Naive thymus-derived CD4-positive, alpha-beta T cell (primary cell): Measurements from ENCODE around the gene S1PR5. TPM values are rescaled to one million over a fixed set of nuclear protein-coding genes. Genes with fewer than 3 reads are reported as not detected.

Experiments used
- ATAC-seq: fragments of 150-1000 bp; cut with Tn5 transposase; 2 replicates; pipeline ENCODE4 v1.10.0; 2021; ENCODE audit warnings: mild to moderate bottlenecking, moderate library complexity
- CTCF ChIA-PET: fragments of 350-600 bp; sonication (Branson Sonifier 250); formaldehyde crosslinking; loops from one replicate; lab custom pipeline; 2021; ENCODE audit warnings: antibody characterized with exemption; lab: Charles Lee
- POLR2A ChIA-PET: fragments of 350-600 bp; sonication (Branson Sonifier 250); formaldehyde crosslinking; loops from one replicate; lab custom pipeline; 2021; ENCODE audit warnings: antibody characterized with exemption, inconsistent platforms; lab: Charles Lee
- DNase-seq, 9 donors: peaks; one replicate each; pipeline versions ENCODE4 v3.0.0 to v3.0.0-alpha.2; 2020 to 2022; ENCODE audit warnings: mixed read lengths in 1 of 9
- H3K27ac ChIP-seq: one replicate; pipeline ENCODE4 v1.7.0; 2013; ENCODE audit warnings: mild to moderate bottlenecking, low read depth, low read length, moderate library complexity
- H3K27me3 ChIP-seq, 2 donors: one replicate each; pipeline ENCODE4 v1.7.0; 2013; ENCODE audit warnings: low read length in 2 of 2, mild to moderate bottlenecking in 2 of 2, moderate library complexity in 2 of 2; ENCODE audit not compliant: control insufficient read depth in 2 of 2, insufficient read depth in 2 of 2
- H3K36me3 ChIP-seq, 3 experiments: 1 replicate in 2 of 3; 2 replicates in 1 of 3; pipeline ENCODE4 v1.7.0; 2013; ENCODE audit warnings: low read length in 3 of 3, mild to moderate bottlenecking in 3 of 3, moderate library complexity in 1 of 3; ENCODE audit not compliant: insufficient read depth in 3 of 3, control insufficient read depth in 2 of 3
- H3K4me1 ChIP-seq, 2 donors: one replicate each; pipeline ENCODE4 v1.7.0; 2013; ENCODE audit warnings: low read length in 2 of 2, mild to moderate bottlenecking in 2 of 2, moderate library complexity in 1 of 2; ENCODE audit not compliant: control insufficient read depth in 2 of 2, insufficient read depth in 2 of 2
- H3K4me3 ChIP-seq: 2 replicates; pipeline ENCODE4 v1.7.0; 2013; ENCODE audit warnings: mild to moderate bottlenecking, low read length
- H3K9me3 ChIP-seq, 3 experiments: 1 replicate in 2 of 3; 2 replicates in 1 of 3; pipeline ENCODE4 v1.7.0; 2013; ENCODE audit warnings: low read length in 3 of 3; ENCODE audit not compliant: control insufficient read depth in 2 of 3
- H3K27ac Mint-ChIP-seq, 9 donors: one replicate each; pipeline ENCODE4 v1.8.0; 2020 to 2022; ENCODE audit warnings: mixed read lengths in 9 of 9, mild to moderate bottlenecking in 8 of 9, moderate library complexity in 5 of 9, inconsistent platforms in 2 of 9
- H3K27me3 Mint-ChIP-seq, 5 donors: one replicate each; pipeline ENCODE4 v1.8.0; 2021 to 2022; ENCODE audit warnings: mixed read lengths in 5 of 5, mild to moderate bottlenecking in 1 of 5
- H3K36me3 Mint-ChIP-seq, 5 donors: one replicate each; pipeline ENCODE4 v1.8.0; 2020 to 2022; ENCODE audit warnings: mixed read lengths in 5 of 5, mild to moderate bottlenecking in 3 of 5, inconsistent platforms in 1 of 5
- H3K4me1 Mint-ChIP-seq, 7 donors: one replicate each; pipeline ENCODE4 v1.8.0; 2020 to 2022; ENCODE audit warnings: mixed read lengths in 7 of 7, mild to moderate bottlenecking in 3 of 7, inconsistent platforms in 1 of 7
- H3K4me3 Mint-ChIP-seq, 10 donors: one replicate each; pipeline ENCODE4 v1.8.0; 2020 to 2022; ENCODE audit warnings: mild to moderate bottlenecking in 10 of 10, mixed read lengths in 10 of 10, moderate library complexity in 6 of 10, inconsistent platforms in 2 of 10
- H3K9me3 Mint-ChIP-seq, 11 donors: one replicate each; pipeline ENCODE4 v1.8.0; 2020 to 2022; ENCODE audit warnings: mixed read lengths in 11 of 11, mild to moderate bottlenecking in 4 of 11, inconsistent platforms in 1 of 11, moderate library complexity in 1 of 11
- intact Hi-C, 2 donors: fragments of 100-400 bp; cut with micrococcal nuclease; formaldehyde crosslinking; loops; one replicate each; pipeline ENCODE4 v1.15.1; 2023
- polyA plus RNA-seq, 2 donors: library from polyadenylated mRNA; unstranded; fragments of 300-500 nt; fragmentation: Illumina TruSeq; gene quantifications; one replicate each; pipeline ENCODE4 v1.2.3, GENCODE V29; 2021
- total RNA-seq, 6 experiments: library from RNA in 5 of 6; stranded (reverse) in 5 of 6; gene quantifications; 1 replicate in 5 of 6; 2 replicates in 1 of 6; pipeline ENCODE4 v1.2.3 and lab custom pipeline; 2021 to 2026

Gene S1PR5
- total and polyA plus RNA-seq, 7 experiments from 2014 or later: 0.51 to 22.0 (median 0.61) TPM; not detected in 1

DNA sequence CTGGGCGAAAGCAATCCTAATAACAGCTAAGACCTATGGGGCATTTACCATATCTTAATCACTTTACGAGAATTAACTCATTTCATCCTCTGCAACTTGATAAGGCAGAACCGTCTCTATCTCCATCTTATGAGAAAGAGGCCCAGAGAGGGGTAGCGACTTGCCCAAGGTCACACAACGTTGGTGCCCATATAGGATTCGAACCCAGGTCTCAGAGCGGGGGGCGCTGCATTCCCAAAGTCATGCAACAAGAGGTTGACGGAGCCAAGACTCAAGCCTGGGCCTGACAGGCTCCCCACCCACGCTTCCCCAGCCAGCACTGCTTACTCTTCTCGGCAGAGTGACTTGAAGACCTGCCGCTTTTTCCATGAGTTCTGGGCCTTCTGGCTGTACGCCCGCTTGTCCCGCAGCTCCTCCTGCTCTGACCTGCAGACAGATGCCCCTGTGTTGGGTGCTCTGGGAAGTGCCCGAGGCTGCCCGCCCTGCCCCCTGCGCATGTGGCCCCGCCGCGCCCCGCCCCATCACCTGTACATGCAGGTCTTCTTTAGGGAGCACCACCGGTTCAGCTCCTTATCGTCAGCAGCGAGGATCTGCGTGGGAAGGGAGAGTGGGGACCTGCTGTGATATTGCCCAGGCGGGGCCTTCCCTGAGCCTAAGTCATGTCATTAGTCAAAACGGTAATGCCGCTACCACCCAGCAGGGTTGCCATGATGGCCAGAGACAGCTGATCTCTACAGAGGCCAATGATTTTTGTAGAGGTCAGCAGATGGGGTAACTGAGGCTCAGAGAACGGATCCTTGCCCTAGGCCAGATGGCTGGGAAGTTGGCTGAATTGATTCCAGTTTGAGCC, 37.7 kb upstream of the S1PR5 start:
- peaks cover 41 to 54% of the 10 kb centered on the region in 2 donors for H3K4me1 ChIP-seq
- Mint-ChIP-seq H3K27ac (peak overlapping the region; percentile 91 to 99 (median 96)), H3K36me3 (peaks cover 0 to 38% (median 12%) of the 10 kb centered on the region in 5 donors), H3K4me1 (peaks cover 22 to 60% (median 44%) of the 10 kb centered on the region in 7 donors), H3K4me3 (peak overlapping the region in 9 of 10 donors; percentile 71 to 86 (median 81)), H3K9me3 (no peaks in the 10 kb centered on the region), H3K27me3 (no peaks in the 10 kb centered on the region)
- DNase-seq (no peak), ATAC-seq (no peak)
- peak overlapping the region; percentile 66 for H3K27ac ChIP-seq
- no peaks in the 10 kb centered on the region for H3K9me3 ChIP-seq
- CTCF ChIA-PET: interaction anchor here (1.1 kb wide), 1 partner anchor 20 kb away, joined by 3 read pairs; no protein-coding TSS in a partner anchor
- H3K36me3 ChIP-seq: peaks cover 37 to 80% (median 41%) of the 10 kb centered on the region in 3 experiments
- H3K4me3 ChIP-seq: peak overlapping the region; percentile 11
- POLR2A ChIA-PET: interaction anchor here (0.8 to 6.8 kb wide), 7 partner anchors 8 to 94 kb away, joined by 3 to 77 read pairs (median 7); partner anchors contain the start of genes ATG4D, CDKN2D and KRI1
- intact Hi-C loops: loop anchor here (1.0 to 5.0 kb wide), 4 partner anchors 11 to 50 kb away; partner anchors contain the start of genes ATG4D (in 2 of the 2) and KRI1 (in 2 of the 2)
- no peaks in the 10 kb centered on the region for H3K27me3 ChIP-seq

DNA sequence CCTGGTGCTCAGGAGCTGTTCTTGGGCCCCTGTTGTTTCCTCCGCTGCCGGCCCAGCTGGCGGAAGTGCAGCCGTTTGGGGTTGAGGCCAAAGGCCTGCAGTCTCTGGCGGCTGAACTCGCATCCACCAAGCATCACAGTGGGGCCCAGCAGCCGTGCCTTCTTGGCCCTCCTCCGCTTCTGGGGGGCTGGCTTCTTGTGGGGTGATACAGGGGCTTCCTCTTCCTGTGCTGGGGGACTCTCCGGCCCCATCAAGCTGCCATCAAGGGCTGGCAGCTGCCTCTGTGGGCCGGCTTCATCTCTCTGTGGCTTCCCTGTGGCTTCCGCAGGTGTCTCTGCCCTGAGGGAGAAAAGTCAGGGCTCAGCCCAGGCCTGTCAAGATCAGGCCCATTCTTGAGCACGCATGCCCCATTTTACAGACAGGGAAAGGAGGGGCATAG, 36.7 kb upstream of the S1PR5 start:
- H3K9me3 Mint-ChIP-seq: no peaks in the 10 kb centered on the region

DNA sequence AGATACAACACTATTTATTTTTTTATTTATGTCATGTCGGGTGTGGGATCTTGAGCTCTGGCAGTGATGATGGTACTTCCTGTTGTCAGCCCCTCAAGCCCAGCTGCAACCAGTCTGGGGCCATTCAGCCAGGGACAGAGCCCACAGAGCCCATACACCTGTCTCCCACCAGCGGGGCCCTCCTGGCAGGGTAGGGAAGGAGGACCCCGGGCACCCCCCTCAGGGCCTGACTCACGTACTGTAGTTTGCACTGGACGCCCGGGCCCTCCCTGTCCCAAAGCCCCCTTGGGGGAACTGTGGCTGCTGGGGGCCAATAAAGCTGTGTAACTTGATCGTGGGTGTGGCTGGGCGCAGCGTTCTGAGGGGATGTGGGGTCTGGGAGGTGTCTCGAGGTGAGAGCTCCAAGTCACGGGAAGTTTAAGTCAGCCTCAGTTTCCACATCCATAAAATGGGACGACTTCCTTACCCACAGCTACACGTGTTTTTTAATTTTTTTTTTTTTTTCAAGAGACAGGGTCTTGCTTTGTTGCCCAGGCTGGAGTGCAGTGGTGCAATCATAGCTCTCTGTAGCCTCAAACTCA, 35.9 kb upstream of the S1PR5 start:
- Histone ChIP-seq H3K36me3 (peaks cover 26 to 81% (median 26%) of the 10 kb centered on the region in 3 experiments), H3K4me3 (peak overlapping the region; percentile 11), H3K4me1 (peaks cover 41 to 54% of the 10 kb centered on the region in 2 donors), H3K27ac (peak overlapping the region; percentile 66), H3K27me3 (no peaks in the 10 kb centered on the region), H3K9me3 (no peaks in the 10 kb centered on the region)
- peak overlapping the region; percentile 91 to 99 (median 96) for H3K27ac Mint-ChIP-seq
- ATAC-seq (peak; percentile 6), DNase-seq (peak in 2 of 9 donors; percentile 6 to 27)
- POLR2A ChIA-PET: interaction anchor here (0.6 to 6.8 kb wide), 11 partner anchors 9 to 1260 kb away, joined by 3 to 77 read pairs (median 5); partner anchors contain the start of genes ATG4D, CDKN2D and KRI1
- H3K36me3 Mint-ChIP-seq: peaks cover 0 to 36% (median 10%) of the 10 kb centered on the region in 5 donors
- CTCF ChIA-PET: interaction anchor here (0.6 to 2.2 kb wide), 10 partner anchors 8 to 469 kb away, joined by 3 to 6 read pairs (median 4); no protein-coding TSS in a partner anchor
- intact Hi-C loops: loop anchor here in 1 of 2 donors (5.0 kb wide), 1 partner anchor 46 kb away; no protein-coding TSS in a partner anchor
- peak overlapping the region in 9 of 10 donors; percentile 59 to 86 (median 79) for H3K4me3 Mint-ChIP-seq
- H3K4me1 Mint-ChIP-seq: peaks cover 22 to 61% (median 42%) of the 10 kb centered on the region in 7 donors
- H3K9me3 Mint-ChIP-seq: no peaks in the 10 kb centered on the region
- H3K27me3 Mint-ChIP-seq: no peaks in the 10 kb centered on the region

More for the DNA sequence above, 36.7 kb upstream of the S1PR5 start:
- ATAC-seq (peak; percentile 84), DNase-seq (peak in 8 of 9 donors; percentile 48 to 63 (median 58))
- peaks cover 0 to 39% (median 12%) of the 10 kb centered on the region in 5 donors for H3K36me3 Mint-ChIP-seq
- no peaks in the 10 kb centered on the region for H3K27me3 Mint-ChIP-seq
- Histone ChIP-seq H3K4me1 (peaks cover 41 to 54% of the 10 kb centered on the region in 2 donors), H3K27ac (peak overlapping the region; percentile 66), H3K36me3 (peaks cover 27 to 79% (median 32%) of the 10 kb centered on the region in 3 experiments), H3K27me3 (no peaks in the 10 kb centered on the region), H3K9me3 (no peaks in the 10 kb centered on the region), H3K4me3 (peak overlapping the region; percentile 11)
- peaks cover 22 to 61% (median 44%) of the 10 kb centered on the region in 7 donors for H3K4me1 Mint-ChIP-seq
- H3K27ac Mint-ChIP-seq: peak overlapping the region; percentile 91 to 99 (median 96)
- ChIA-PET CTCF (interaction anchor here (0.6 to 2.2 kb wide), 8 partner anchors 8 to 468 kb away, joined by 3 to 6 read pairs (median 4); no protein-coding TSS in a partner anchor), POLR2A (interaction anchor here (0.6 to 6.8 kb wide), 9 partner anchors 9 to 104 kb away, joined by 3 to 77 read pairs (median 7); partner anchors contain the start of genes ATG4D, CDKN2D and KRI1)
- intact Hi-C loops: loop anchor here (1.0 to 5.0 kb wide), 4 partner anchors 11 to 49 kb away; partner anchors contain the start of genes ATG4D (in 2 of the 2) and KRI1 (in 2 of the 2)
- H3K4me3 Mint-ChIP-seq: peak overlapping the region; percentile 66 to 86 (median 80)

DNA sequence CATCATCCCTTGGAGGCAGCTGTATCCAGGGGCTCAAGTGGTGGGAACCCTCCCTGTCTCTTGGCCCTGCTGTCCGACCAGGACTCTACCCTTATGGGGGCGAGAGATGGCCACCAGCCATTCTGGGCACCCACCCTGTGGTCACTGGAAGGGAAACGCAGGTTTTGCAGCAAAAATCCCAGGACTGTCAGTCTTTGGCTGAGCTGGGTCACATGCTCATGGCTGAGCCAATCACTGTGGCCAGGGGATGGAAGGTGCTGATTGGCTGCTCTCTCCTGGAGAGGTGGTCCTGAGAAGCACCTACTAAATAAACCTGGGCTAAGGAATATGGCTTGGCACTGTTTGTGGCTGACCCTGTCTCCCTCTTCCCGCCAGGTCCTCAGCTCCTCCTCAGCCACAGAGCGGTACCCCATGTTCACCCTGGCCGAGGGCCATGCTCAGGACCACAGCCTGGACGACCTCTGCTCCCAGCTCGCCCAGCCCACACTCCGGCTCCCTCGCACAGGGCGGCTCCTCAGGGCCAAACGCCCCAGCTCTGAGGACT, 35.3 kb upstream of the S1PR5 start:
- ATAC-seq: peak; percentile 42
- Histone ChIP-seq H3K4me1 (peaks cover 41 to 54% of the 10 kb centered on the region in 2 donors), H3K27ac (peak overlapping the region; percentile 66), H3K4me3 (no peak overlapping the region), H3K9me3 (no peaks in the 10 kb centered on the region), H3K27me3 (no peaks in the 10 kb centered on the region), H3K36me3 (peaks cover 20 to 76% (median 22%) of the 10 kb centered on the region in 3 experiments)
- Mint-ChIP-seq H3K4me3 (peak overlapping the region in 8 of 10 donors; percentile 21 to 82 (median 79)), H3K36me3 (peaks cover 0 to 32% (median 7%) of the 10 kb centered on the region in 5 donors), H3K27ac (peak overlapping the region in 8 of 9 donors; percentile 81 to 96 (median 94)), H3K4me1 (peaks cover 22 to 58% (median 41%) of the 10 kb centered on the region in 7 donors), H3K27me3 (no peaks in the 10 kb centered on the region), H3K9me3 (no peaks in the 10 kb centered on the region)
- ChIA-PET CTCF (interaction anchor here (0.5 to 2.2 kb wide), 6 partner anchors 9 to 91 kb away, joined by 3 to 6 read pairs (median 4); no protein-coding TSS in a partner anchor), POLR2A (interaction anchor here (0.6 to 6.8 kb wide), 11 partner anchors 8 to 1260 kb away, joined by 3 to 77 read pairs (median 4); partner anchors contain the start of genes CDKN2D and KRI1)
- intact Hi-C loops: loop anchor here in 1 of 2 donors (5.0 kb wide), 1 partner anchor 45 kb away; no protein-coding TSS in a partner anchor
- DNase-seq: peak in 2 of 9 donors; percentile 16 to 35

DNA sequence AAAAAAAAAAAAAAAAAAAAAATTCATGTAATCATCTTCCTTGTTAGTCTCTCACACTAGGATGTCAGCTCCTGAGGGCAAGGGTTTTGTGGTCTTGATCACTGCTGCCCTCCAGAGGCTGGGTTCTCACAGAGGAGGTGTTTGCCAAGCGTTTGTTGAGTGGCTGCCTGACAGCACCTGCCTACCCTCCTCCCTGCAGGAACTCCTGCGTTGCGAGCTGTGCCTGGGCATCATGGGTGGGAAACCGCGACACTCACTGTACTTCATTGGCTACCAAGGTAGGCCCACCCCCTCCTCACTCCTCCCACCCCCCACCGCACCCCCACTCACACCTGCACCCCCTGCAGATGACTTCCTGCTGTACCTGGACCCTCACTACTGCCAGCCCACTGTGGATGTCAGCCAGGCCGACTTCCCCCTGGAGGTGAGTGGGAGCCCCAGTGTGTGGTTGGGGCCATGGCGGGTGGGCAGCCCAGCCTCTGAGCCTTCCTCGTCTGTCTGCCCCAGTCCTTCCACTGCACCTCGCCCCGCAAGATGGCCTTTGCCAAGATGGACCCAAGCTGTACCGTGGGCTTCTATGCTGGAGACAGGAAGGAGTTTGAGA, 34.6 kb upstream of the S1PR5 start:
- peak overlapping the region; percentile 44 to 96 (median 76) for H3K27ac Mint-ChIP-seq
- Histone ChIP-seq H3K36me3 (peaks cover 18 to 79% (median 20%) of the 10 kb centered on the region in 3 experiments), H3K27me3 (no peaks in the 10 kb centered on the region), H3K9me3 (no peaks in the 10 kb centered on the region), H3K4me3 (no peak overlapping the region), H3K4me1 (peaks cover 41 to 54% of the 10 kb centered on the region in 2 donors), H3K27ac (peak overlapping the region; percentile 66)
- ChIA-PET CTCF (interaction anchor here (0.7 to 2.2 kb wide), 3 partner anchors 19 to 218 kb away, joined by 3 to 6 read pairs (median 5); no protein-coding TSS in a partner anchor), POLR2A (interaction anchor here (0.6 to 6.8 kb wide), 12 partner anchors 9 to 355 kb away, joined by 3 to 77 read pairs (median 4); partner anchors contain the start of genes CDKN2D, KRI1 and TMED1)
- H3K9me3 Mint-ChIP-seq: no peaks in the 10 kb centered on the region
- intact Hi-C loops: loop anchor here (1.0 to 5.0 kb wide), 3 partner anchors 41 to 47 kb away; no protein-coding TSS in a partner anchor
- H3K36me3 Mint-ChIP-seq: peaks cover 0 to 32% (median 7%) of the 10 kb centered on the region in 5 donors
- no peaks in the 10 kb centered on the region for H3K27me3 Mint-ChIP-seq
- DNase-seq: peak in 6 of 9 donors; percentile 23 to 42 (median 35)
- peak overlapping the region in 2 of 10 donors; percentile 25 to 42 for H3K4me3 Mint-ChIP-seq
- H3K4me1 Mint-ChIP-seq: peaks cover 22 to 63% (median 41%) of the 10 kb centered on the region in 7 donors
- ATAC-seq: peak; percentile 24
